H1 (cell line): ENCODE results near the gene IKZF1. TPM values are rescaled to one million over a fixed set of nuclear protein-coding genes. Genes with fewer than 3 reads are reported as not detected.

Source experiments
- CTCF ChIA-PET: fragments of 300-600 bp; sonication (Branson Sonifier 250); formaldehyde crosslinking; loops from one replicate; lab custom pipeline; 2021; ENCODE audit not compliant: partially characterized antibody; lab: Charles Lee
- POLR2A ChIA-PET: fragments of 300-600 bp; sonication (Branson Sonifier 250); formaldehyde crosslinking; loops from one replicate; lab custom pipeline; 2021; ENCODE audit warnings: inconsistent platforms; ENCODE audit not compliant: partially characterized antibody; lab: Charles Lee
- DNase-seq, 2 experiments: peaks; one replicate each; pipeline versions ENCODE4 v3.0.0 to v3.0.0-alpha.2; 2010 to 2022; ENCODE audit warnings: low spot score in 2 of 2, low read depth in 1 of 2, mixed read lengths in 1 of 2
- FAIRE-seq: peaks from 2 replicates; lab custom pipeline; 2011; peaks lifted over from hg19 to GRCh38; lab: Jason Lieb, UNC
- H2AFZ ChIP-seq: 2 replicates; pipeline ENCODE4 v1.8.1; 2012; ENCODE audit warnings: low read length, inconsistent platforms
- H2AK5ac ChIP-seq: 2 replicates; pipeline ENCODE4 v1.6.1; 2013; ENCODE audit warnings: low read depth, low read length
- H2BK120ac ChIP-seq: replicated peaks from 2 replicates; pipeline ENCODE3; 2013; ENCODE audit warnings: low read depth, low read length, inconsistent platforms
- H2BK12ac ChIP-seq: 2 replicates; pipeline ENCODE4 v1.6.1; 2013; ENCODE audit warnings: low read depth, low read length
- H2BK15ac ChIP-seq: 2 replicates; pipeline ENCODE4 v1.6.1; 2013; ENCODE audit warnings: low read length
- H2BK20ac ChIP-seq: 2 replicates; pipeline ENCODE4 v1.6.1; 2013; ENCODE audit warnings: low read length
- H2BK5ac ChIP-seq: 2 replicates; pipeline ENCODE4 v1.6.1; 2013; ENCODE audit warnings: low read depth, low read length
- H3K14ac ChIP-seq: 2 replicates; pipeline ENCODE4 v1.6.1; 2013; ENCODE audit warnings: inconsistent platforms; ENCODE audit not compliant: insufficient read length
- H3K18ac ChIP-seq: 2 replicates; pipeline ENCODE4 v1.6.1; 2013; ENCODE audit warnings: low read length; ENCODE audit errors: extremely low read depth
- H3K23ac ChIP-seq: 2 replicates; pipeline ENCODE4 v1.6.1; 2013; ENCODE audit warnings: inconsistent platforms; ENCODE audit not compliant: insufficient read length
- H3K23me2 ChIP-seq: 2 replicates; pipeline ENCODE4 v1.6.1; 2013; ENCODE audit warnings: low read depth, low read length
- H3K27ac ChIP-seq: 2 replicates; pipeline ENCODE4 v1.6.1; 2011; ENCODE audit warnings: low read depth, low read length, inconsistent platforms
- H3K27me3 ChIP-seq, 4 experiments: replicated peaks in 1 of 4; 1 replicate in 1 of 4; 2 replicates in 3 of 4; pipeline versions ENCODE4 v1.6.1 to v1.8.1; 2011 to 2013; ENCODE audit warnings: low read length in 3 of 4, mild to moderate bottlenecking in 3 of 4, inconsistent platforms in 2 of 4, mixed read lengths in 2 of 4, moderate library complexity in 1 of 4; ENCODE audit not compliant: control insufficient read depth in 3 of 4, insufficient read depth in 3 of 4; ENCODE audit errors: extremely low read depth in 1 of 4
- H3K36me3 ChIP-seq, 4 experiments: 2 replicates each; pipeline versions ENCODE4 v1.6.1 to v1.8.1; 2011 to 2013; ENCODE audit warnings: mild to moderate bottlenecking in 4 of 4, low read length in 3 of 4, moderate library complexity in 2 of 4, control low read depth in 1 of 4, inconsistent platforms in 1 of 4; ENCODE audit not compliant: insufficient read depth in 4 of 4, control insufficient read depth in 2 of 4
- H3K4ac ChIP-seq: replicated peaks from 2 replicates; pipeline ENCODE3; 2013; ENCODE audit warnings: low read length, low read depth, mixed read lengths, inconsistent platforms; ENCODE audit not compliant: insufficient read length
- H3K4me1 ChIP-seq, 4 experiments: replicated peaks in 1 of 4; 1 replicate in 1 of 4; 2 replicates in 3 of 4; pipeline versions ENCODE4 v1.6.1 to v1.8.1; 2011 to 2013; ENCODE audit warnings: low read length in 3 of 4, inconsistent platforms in 2 of 4, mixed read lengths in 1 of 4; ENCODE audit not compliant: insufficient read depth in 4 of 4, control insufficient read depth in 3 of 4
- H3K4me2 ChIP-seq, 2 experiments: 2 replicates each; pipeline versions ENCODE4 v1.6.1 to v1.8.1; 2011 to 2013; ENCODE audit warnings: low read depth in 2 of 2, low read length in 2 of 2, control low read depth in 1 of 2, inconsistent platforms in 1 of 2, mild to moderate bottlenecking in 1 of 2; ENCODE audit not compliant: insufficient read depth in 1 of 2
- H3K4me3 ChIP-seq, 4 experiments: fragments of 200-600, 300-600 bp in 1 of 4; sonication (generic), shearing (Covaris generic), sonication (Bioruptor Twin) in 1 of 4; 2 replicates each; pipeline versions ENCODE4 v1.5.1 to v1.8.1; 2011 to 2016; ENCODE audit warnings: low read length in 4 of 4, low read depth in 3 of 4, control low read depth in 2 of 4, inconsistent platforms in 2 of 4, mild to moderate bottlenecking in 2 of 4, mixed read lengths in 1 of 4, moderate library complexity in 1 of 4; ENCODE audit not compliant: insufficient read depth in 2 of 4; ENCODE audit errors: extremely low read depth in 1 of 4
- H3K56ac ChIP-seq: replicated peaks from 2 replicates; pipeline ENCODE3; 2013; ENCODE audit warnings: low read depth, mild to moderate bottlenecking, mixed read lengths, low read length, inconsistent platforms; ENCODE audit not compliant: insufficient read length
- H3K79me1 ChIP-seq: 2 replicates; pipeline ENCODE4 v1.6.1; 2013; ENCODE audit warnings: low read depth, low read length, control low read depth
- H3K79me2 ChIP-seq, 2 experiments: 2 replicates each; pipeline versions ENCODE4 v1.6.1 to v1.8.1; 2012 to 2013; ENCODE audit warnings: low read length in 2 of 2, mild to moderate bottlenecking in 2 of 2, inconsistent platforms in 1 of 2; ENCODE audit not compliant: insufficient read depth in 2 of 2, control insufficient read depth in 1 of 2
- H3K9ac ChIP-seq, 4 experiments: replicated peaks in 1 of 4; 1 replicate in 1 of 4; 2 replicates in 3 of 4; pipeline versions ENCODE4 v1.6.1 to v1.8.1; 2011 to 2013; ENCODE audit warnings: low read depth in 3 of 4, low read length in 3 of 4, control low read depth in 2 of 4, mild to moderate bottlenecking in 2 of 4, moderate library complexity in 2 of 4, inconsistent platforms in 1 of 4; ENCODE audit errors: extremely low read depth in 1 of 4
- H3K9me3 ChIP-seq, 2 experiments: 2 replicates each; pipeline versions ENCODE4 v1.6.1 to v1.8.1; 2012 to 2013; ENCODE audit warnings: mild to moderate bottlenecking in 2 of 2, moderate library complexity in 2 of 2, control low read depth in 1 of 2, inconsistent platforms in 1 of 2, low read depth in 1 of 2, low read length in 1 of 2, mixed read lengths in 1 of 2; ENCODE audit not compliant: insufficient read depth in 2 of 2
- H4K20me1 ChIP-seq, 2 experiments: replicated peaks in 1 of 2; 2 replicates each; pipeline versions ENCODE3 to v1.8.1; 2011 to 2013; ENCODE audit warnings: inconsistent platforms in 2 of 2, low read length in 2 of 2, mild to moderate bottlenecking in 1 of 2; ENCODE audit not compliant: insufficient read depth in 2 of 2, control insufficient read depth in 1 of 2
- H4K5ac ChIP-seq: 2 replicates; pipeline ENCODE4 v1.6.1; 2013; ENCODE audit warnings: low read length, low read depth, mixed read lengths, inconsistent platforms; ENCODE audit not compliant: insufficient read length
- H4K8ac ChIP-seq: 2 replicates; pipeline ENCODE4 v1.8.0; 2013; ENCODE audit warnings: mild to moderate bottlenecking, moderate library complexity, low read length, inconsistent platforms; ENCODE audit not compliant: insufficient read depth; ENCODE audit errors: extremely low read depth
- H4K91ac ChIP-seq: replicated peaks from 2 replicates; pipeline ENCODE3; 2013; ENCODE audit warnings: low read length, mixed read lengths, inconsistent platforms; ENCODE audit not compliant: insufficient read length
- CBX5 ChIP-seq: fragments of 300-800, 300-1000 bp; sonication (generic); IDR thresholded peaks from 2 replicates; pipeline ENCODE4 v1.7.1; 2016; ENCODE audit warnings: antibody characterized with exemption, low read length, low read depth
- MAX ChIP-seq: IDR thresholded peaks from 2 replicates; pipeline ENCODE4 v1.6.1; 2012; ENCODE audit warnings: inconsistent platforms
- WGBS, 2 experiments: shearing (Covaris generic) in 1 of 2; methylation state at CpG; one replicate each; pipeline versions ENCODE4 v1.1.6 to v1.1.7; 2013 to 2015; ENCODE audit warnings: low lambda C conversion rate in 2 of 2, mixed read lengths in 2 of 2, inconsistent platforms in 1 of 2, low coverage in 1 of 2, missing lambda C conversion rate in 1 of 2; ENCODE audit not compliant: insufficient replicate concordance in 2 of 2, insufficient coverage in 1 of 2, insufficient read length in 1 of 2; ENCODE audit errors: extremely low coverage in 1 of 2, missing lambda C conversion rate in 1 of 2; 5-methylcytosine and 5-hydroxymethylcytosine counted together
- polyA plus RNA-seq, 7 experiments: library from polyadenylated mRNA; depleted of rRNA in 3 of 7; stranded (reverse) in 5 of 7; unstranded in 2 of 7; fragments of >200 nt in 5 of 7; fragments of 200-250 nt in 2 of 7; gene quantifications; 1 replicate in 5 of 7; 2 replicates in 1 of 7; 4 replicates in 1 of 7; pipeline versions ENCODE4 v1.2.1 to v1.2.3, GENCODE V29; 2011 to 2013; ENCODE audit warnings: missing spikeins in 2 of 7, mixed read lengths in 2 of 7
- total RNA-seq: library from RNA; stranded (reverse); fragmentation: NEBNext Ultra II Directional; extraction: Animal tissue kit (Norgen Biotek cat#: 25700); gene quantifications from 2 replicates; pipeline ENCODE4 v1.2.1, GENCODE V29; 2021
- TF ChIP-seq, protein P1 (sequence below): IDR thresholded peaks from 2 replicates; pipeline ENCODE4 v1.6.1; 2012; ENCODE audit warnings: inconsistent platforms

Gene IKZF1
- total and polyA plus RNA-seq, 2 of the 8 experiments (the other 6 are each of a cell fraction or from before 2014, with no cell fraction given), result 0.74 to 1.5 TPM

DNA sequence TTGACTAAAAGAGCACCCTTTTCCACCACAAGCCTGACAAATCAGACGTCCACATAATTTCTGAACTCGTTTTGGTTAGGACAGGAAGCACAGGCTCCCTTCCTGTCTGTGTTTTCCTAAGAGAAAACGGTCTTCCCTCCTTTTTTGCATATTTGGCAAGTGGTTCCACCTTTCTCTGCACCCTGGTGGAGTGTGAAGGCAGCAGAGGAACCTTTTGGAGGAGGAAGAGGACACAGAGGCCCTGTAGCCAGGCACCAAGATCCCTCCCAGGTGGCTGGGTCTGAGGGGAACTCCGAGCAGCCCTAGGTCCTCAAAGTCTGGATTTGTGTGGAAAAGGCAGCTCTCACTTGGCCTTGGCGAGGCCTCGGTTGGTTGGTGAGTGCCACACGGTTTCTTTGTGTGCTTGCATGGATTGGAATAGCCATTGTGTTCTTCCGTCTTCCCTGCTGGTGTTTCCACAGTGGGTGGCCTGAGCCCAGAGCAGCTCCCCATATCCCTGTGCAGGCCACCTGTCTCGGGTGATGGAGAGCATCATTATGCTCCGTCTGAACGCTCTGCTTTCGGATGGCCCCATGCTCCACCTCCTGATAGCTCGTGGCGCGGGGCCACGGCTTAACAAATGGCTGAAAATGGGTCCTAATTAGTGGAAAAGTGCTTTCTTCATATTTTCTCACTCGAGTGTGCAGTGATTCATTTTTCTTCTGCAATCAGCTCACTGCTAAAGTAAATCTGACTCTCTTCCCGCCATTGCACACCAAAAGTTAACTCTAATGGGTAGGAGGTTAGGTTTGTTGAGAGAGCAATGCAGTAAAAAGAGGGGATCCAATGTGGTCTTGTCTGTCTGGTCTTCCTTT is 4.2 kb downstream of the IKZF1 start:
- Histone ChIP-seq H2BK12ac (0 out of 2 replicates have a peak overlapping the region, but pooled peaks have one; percentile 29), H3K79me2 (no peaks in the 10 kb centered on the region), H3K23me2 (peaks cover 2% of the 10 kb centered on the region; the same call in 1 of the 2 replicates), H3K27me3 (peaks cover 8 to 21% (median 17%) of the 10 kb centered on the region in 4 experiments), H4K5ac (no peak overlapping the region), H3K14ac (no peak overlapping the region), H3K4me1 (peaks cover 0 to 10% (median 9%) of the 10 kb centered on the region in 4 experiments; a peak in 6 of 7 replicates), H3K9ac (no peak overlapping the region), H3K79me1 (no peaks in the 10 kb centered on the region), H2BK5ac (no peak overlapping the region), H3K9me3 (no peaks in the 10 kb centered on the region), H3K4me3 (no peak overlapping the region), H3K23ac (no peak overlapping the region), H2BK15ac (no peak overlapping the region), H2AK5ac (no peak overlapping the region), H3K27ac (no peak overlapping the region), H3K36me3 (no peaks in the 10 kb centered on the region), H3K4me2 (no peak overlapping the region), H2BK20ac (no peak overlapping the region), H2BK120ac (no peak overlapping the region), H2AFZ (no peak overlapping the region), H4K20me1 (no peaks in the 10 kb centered on the region), H4K91ac (no peak overlapping the region), H3K18ac (no peak overlapping the region), H3K4ac (no peak overlapping the region), H4K8ac (no peak overlapping the region), H3K56ac (no peak overlapping the region)
- 81% methylated on average over 18 of the region's 18 CpGs; no CpG with 5 or more reads in 1 of the 2 experiments for WGBS, 2 experiments
- DNase-seq (no peak), FAIRE-seq (no peak)
- ChIA-PET POLR2A (interaction anchor here (1.3 kb wide), 1 partner anchor 11 kb away, joined by 3 read pairs; no protein-coding TSS in a partner anchor), CTCF (interaction anchor here (1.0 to 2.1 kb wide), 3 partner anchors 9 to 102 kb away, joined by 4 to 7 read pairs (median 4); no protein-coding TSS in a partner anchor)
- peak; percentile 46 for TF ChIP-seq MAX
- TF ChIP-seq CBX5, result no peak
- TF ChIP-seq, protein P1, sequence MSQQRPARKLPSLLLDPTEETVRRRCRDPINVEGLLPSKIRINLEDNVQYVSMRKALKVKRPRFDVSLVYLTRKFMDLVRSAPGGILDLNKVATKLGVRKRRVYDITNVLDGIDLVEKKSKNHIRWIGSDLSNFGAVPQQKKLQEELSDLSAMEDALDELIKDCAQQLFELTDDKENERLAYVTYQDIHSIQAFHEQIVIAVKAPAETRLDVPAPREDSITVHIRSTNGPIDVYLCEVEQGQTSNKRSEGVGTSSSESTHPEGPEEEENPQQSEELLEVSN, result peak; percentile 64
